IMR-90 (cell line): ENCODE data around the gene PHKA1. TPM values are rescaled to one million over a fixed set of nuclear protein-coding genes. Genes with fewer than 3 reads are reported as not detected.

Source experiments
- ATAC-seq: fragments of 200-7000 bp; cut with Tn5 transposase; 2 replicates; pipeline ENCODE4 v1.9.1; 2020; ENCODE audit warnings: low read depth, mild to moderate bottlenecking, moderate library complexity
- BruUV-seq: library from RNA; stranded (reverse); fragments of 400-500 nt; replicated peaks from 2 replicates; lab custom pipeline; 2021; lab: Mats Ljungman, UMichigan
- CTCF ChIA-PET: fragments of 300-600 bp; formaldehyde crosslinking; extraction: SDS; loops from one replicate; lab custom pipeline; 2021; ENCODE audit warnings: antibody characterized with exemption; lab: Yijun Ruan, JAX
- POLR2A ChIA-PET: fragments of 300-600 bp; sonication (Branson Sonifier 250); formaldehyde crosslinking; loops from one replicate; lab custom pipeline; 2022; ENCODE audit warnings: antibody characterized with exemption; ENCODE audit not compliant: unreplicated experiment; lab: Charles Lee
- DNase-seq: peaks from one replicate; pipeline ENCODE4 v3.0.0; 2013
- H2AFZ ChIP-seq: replicated peaks from 2 replicates; pipeline ENCODE3; 2013; ENCODE audit warnings: low read length, mild to moderate bottlenecking; ENCODE audit not compliant: poor library complexity
- H2AK5ac ChIP-seq: 2 replicates; pipeline ENCODE4 v1.6.1; 2013; ENCODE audit warnings: low read depth, low read length, inconsistent platforms
- H2AK9ac ChIP-seq: replicated peaks from 2 replicates; pipeline ENCODE3; 2013; ENCODE audit warnings: mild to moderate bottlenecking, low read depth, low read length, moderate library complexity; ENCODE audit not compliant: poor library complexity
- H2BK120ac ChIP-seq: 2 replicates; pipeline ENCODE4 v1.6.1; 2013; ENCODE audit warnings: low read depth, low read length, inconsistent platforms
- H2BK15ac ChIP-seq: 3 replicates; pipeline ENCODE4 v1.6.1; 2013; ENCODE audit warnings: low read depth, low read length, inconsistent platforms
- H2BK20ac ChIP-seq: 2 replicates; pipeline ENCODE4 v1.6.1; 2013; ENCODE audit warnings: low read depth, mild to moderate bottlenecking, inconsistent platforms, low read length, moderate library complexity
- H2BK5ac ChIP-seq: 2 replicates; pipeline ENCODE4 v1.6.1; 2013; ENCODE audit warnings: mild to moderate bottlenecking, low read depth, low read length, inconsistent platforms; ENCODE audit not compliant: poor library complexity, severe bottlenecking
- H3K14ac ChIP-seq: replicated peaks from 2 replicates; pipeline ENCODE4 v1.6.1; 2013; ENCODE audit warnings: low read depth, low read length, inconsistent platforms
- H3K18ac ChIP-seq: 2 replicates; pipeline ENCODE4 v1.6.1; 2013; ENCODE audit warnings: low read depth, low read length, control low read depth
- H3K23ac ChIP-seq: 2 replicates; pipeline ENCODE4 v1.6.1; 2013; ENCODE audit warnings: low read depth, low read length, inconsistent platforms
- H3K27ac ChIP-seq: 2 replicates; pipeline ENCODE4 v1.5.1; 2013; ENCODE audit warnings: mild to moderate bottlenecking, control low read depth, low read length; ENCODE audit not compliant: insufficient read depth
- H3K27me3 ChIP-seq: 2 replicates; pipeline ENCODE4 v1.6.1; 2013; ENCODE audit warnings: low read length; ENCODE audit not compliant: control insufficient read depth, insufficient read depth
- H3K36me3 ChIP-seq: 2 replicates; pipeline ENCODE4 v1.6.1; 2013; ENCODE audit warnings: low read length, mixed read lengths; ENCODE audit not compliant: control insufficient read depth, insufficient read depth
- H3K4ac ChIP-seq: 2 replicates; pipeline ENCODE4 v1.6.1; 2013; ENCODE audit warnings: low read depth, low read length, inconsistent platforms
- H3K4me1 ChIP-seq: 2 replicates; pipeline ENCODE4 v1.6.1; 2013; ENCODE audit warnings: low read length, mixed read lengths; ENCODE audit not compliant: control insufficient read depth, insufficient read depth
- H3K4me2 ChIP-seq: 2 replicates; pipeline ENCODE4 v1.6.1; 2013; ENCODE audit warnings: low read depth, mild to moderate bottlenecking, control low read depth, low read length, moderate library complexity
- H3K4me3 ChIP-seq: 2 replicates; pipeline ENCODE4 v1.5.1; 2013; ENCODE audit warnings: low read depth, mild to moderate bottlenecking, control low read depth, low read length, moderate library complexity; ENCODE audit not compliant: insufficient read depth
- H3K56ac ChIP-seq: 2 replicates; pipeline ENCODE4 v1.6.1; 2013; ENCODE audit warnings: low read length, inconsistent platforms; ENCODE audit not compliant: insufficient read depth; ENCODE audit errors: extremely low read depth
- H3K79me1 ChIP-seq, 2 experiments: 2 replicates each; pipeline ENCODE4 v1.6.1; 2013; ENCODE audit warnings: low read length in 2 of 2, inconsistent platforms in 1 of 2, low read depth in 1 of 2
- H3K9ac ChIP-seq: 2 replicates; pipeline ENCODE4 v1.6.1; 2013; ENCODE audit warnings: low read depth, low read length, control low read depth
- H3K9me1 ChIP-seq: 2 replicates; pipeline ENCODE4 v1.6.1; 2013; ENCODE audit warnings: low read length, inconsistent platforms; ENCODE audit not compliant: insufficient read depth
- H3K9me3 ChIP-seq: 2 replicates; pipeline ENCODE4 v1.6.1; 2013; ENCODE audit warnings: low read length; ENCODE audit not compliant: control insufficient read depth, insufficient read depth
- H4K20me1 ChIP-seq: 2 replicates; pipeline ENCODE4 v1.6.1; 2013; ENCODE audit warnings: low read length, inconsistent platforms; ENCODE audit not compliant: insufficient read depth
- H4K5ac ChIP-seq: 2 replicates; pipeline ENCODE4 v1.6.1; 2013; ENCODE audit warnings: mild to moderate bottlenecking, low read depth, low read length, control low read depth
- H4K8ac ChIP-seq, 2 experiments: 2 replicates each; pipeline ENCODE4 v1.6.1; 2013; ENCODE audit warnings: low read depth in 2 of 2, low read length in 2 of 2, control low read depth in 1 of 2, inconsistent platforms in 1 of 2
- H4K91ac ChIP-seq: 2 replicates; pipeline ENCODE4 v1.6.1; 2013; ENCODE audit warnings: low read depth, low read length, inconsistent platforms; ENCODE audit not compliant: insufficient read depth
- BHLHE40 ChIP-seq: fragments of 150-350 bp; IDR thresholded peaks from 2 replicates; pipeline ENCODE4 v1.6.1; 2016; ENCODE audit warnings: mild to moderate bottlenecking, low read depth, low read length
- CEBPB ChIP-seq: IDR thresholded peaks from 2 replicates; pipeline ENCODE4 v1.6.1; 2012; ENCODE audit warnings: low read depth, low read length, improper control_type of control experiment
- CHD1 ChIP-seq: IDR thresholded peaks from 2 replicates; pipeline ENCODE4 v1.6.1; 2012; ENCODE audit warnings: low read depth, low read length, improper control_type of control experiment
- FOS ChIP-seq: fragments of 150-350 bp; IDR thresholded peaks from 2 replicates; pipeline ENCODE4 v1.6.1; 2016; ENCODE audit warnings: low read depth, low read length
- MAFK ChIP-seq: IDR thresholded peaks from 2 replicates; pipeline ENCODE4 v1.6.1; 2012; ENCODE audit warnings: low read depth, low read length, improper control_type of control experiment
- MXI1 ChIP-seq: IDR thresholded peaks from 2 replicates; pipeline ENCODE4 v1.6.1; 2012; ENCODE audit warnings: low read depth, mild to moderate bottlenecking, low read length, moderate library complexity, borderline replicate concordance
- NFE2L2 ChIP-seq: fragments of 150-350 bp; IDR thresholded peaks from 2 replicates; pipeline ENCODE4 v1.6.1; 2016; ENCODE audit warnings: low read depth, mild to moderate bottlenecking, low read length
- POLR2A ChIP-seq: IDR thresholded peaks from 2 replicates; pipeline ENCODE4 v1.6.1; 2012; ENCODE audit warnings: mild to moderate bottlenecking, low read depth, low read length
- RAD21 ChIP-seq: IDR thresholded peaks from 2 replicates; pipeline ENCODE4 v1.6.1; 2012; ENCODE audit warnings: low read length, improper control_type of control experiment
- RCOR1 ChIP-seq: IDR thresholded peaks from 2 replicates; pipeline ENCODE4 v1.6.1; 2012; ENCODE audit warnings: mild to moderate bottlenecking, low read length, improper control_type of control experiment; ENCODE audit not compliant: insufficient replicate concordance
- RFX5 ChIP-seq: IDR thresholded peaks from 2 replicates; pipeline ENCODE4 v1.8.0; 2012; ENCODE audit warnings: low read depth, mild to moderate bottlenecking, low read length, moderate library complexity
- SMC3 ChIP-seq: fragments of 150-350 bp; IDR thresholded peaks from 2 replicates; pipeline ENCODE4 v1.6.1; 2016; ENCODE audit warnings: low read depth, mild to moderate bottlenecking, antibody characterized with exemption, low read length, moderate library complexity
- USF2 ChIP-seq: fragments of 150-350 bp; IDR thresholded peaks from 2 replicates; pipeline ENCODE4 v1.6.1; 2017; ENCODE audit warnings: mild to moderate bottlenecking, antibody characterized with exemption, low read length, low read depth
- dilution Hi-C: fragments of 300-500 bp; cut with HindIII; formaldehyde crosslinking; loops from one replicate; pipeline ENCODE4 v1.14.3; 2018; ENCODE audit warnings: low sequenced_read_pairs; ENCODE audit not compliant: unreplicated experiment
- in situ Hi-C: fragments of 300-500 bp; cut with MboI; formaldehyde crosslinking; loops from 3 replicates; pipeline ENCODE4 v1.14.3; 2019; ENCODE audit warnings: low sequenced_read_pairs, inconsistent platforms, mixed read lengths
- intact Hi-C: fragments of 100-400 bp; cut with micrococcal nuclease; formaldehyde crosslinking; loops from 2 replicates; pipeline ENCODE4 v1.10.0; 2022
- polyA plus RNA-seq, 3 experiments: library from polyadenylated mRNA; depleted of rRNA; stranded (reverse); fragments of >200 nt; gene quantifications; 2 replicates each; pipeline ENCODE4 v1.2.3, GENCODE V29; 2012; ENCODE audit warnings: low replicate concordance in 1 of 3
- total RNA-seq: library from RNA; depleted of rRNA; stranded (reverse); fragments of >200 nt; gene quantifications from 2 replicates; pipeline ENCODE4 v1.2.3, GENCODE V29; 2012
- TF ChIP-seq, protein P1 (sequence below): fragments of 150-350 bp; IDR thresholded peaks from 2 replicates; pipeline ENCODE4 v1.6.1; 2016; ENCODE audit warnings: low read depth, mild to moderate bottlenecking, low read length, moderate library complexity, borderline replicate concordance

Gene PHKA1
- total and polyA plus RNA-seq, 2 of the 4 experiments (the other 2 are of a cell fraction) = 2.7 to 4.5 TPM

GRCh38 chrX:72705111-72705510 lies 9.0 kb downstream of the PHKA1 start:
- H3K4ac ChIP-seq = no peak overlapping the region
- H2AFZ ChIP-seq = no peak overlapping the region
- H2BK5ac ChIP-seq = no peak overlapping the region
- no peak overlapping the region for H3K23ac ChIP-seq
- intact Hi-C loops (no loop called here), dilution Hi-C loops (no loop called here), in situ Hi-C loops (no loop called here)
- no peaks in the 10 kb centered on the region for H3K27me3 ChIP-seq
- ATAC-seq (no peak), DNase-seq (no peak)
- H2BK15ac ChIP-seq = no peak overlapping the region
- H3K9ac ChIP-seq = no peak overlapping the region
- H4K91ac ChIP-seq = no peak overlapping the region
- no peak overlapping the region for H3K4me2 ChIP-seq
- no peaks in the 10 kb centered on the region for H3K9me1 ChIP-seq
- BruUV-seq = no TSS peak
- no peak overlapping the region for H4K5ac ChIP-seq
- no peak overlapping the region for H3K14ac ChIP-seq
- TF ChIP-seq CHD1 (no peak), POLR2A (no peak), RCOR1 (no peak), FOS (no peak), MXI1 (no peak), SMC3 (no peak), RFX5 (no peak), NFE2L2 (no peak), RAD21 (no peak), BHLHE40 (no peak), USF2 (no peak), MAFK (no peak), CEBPB (no peak)
- TF ChIP-seq, protein P1, sequence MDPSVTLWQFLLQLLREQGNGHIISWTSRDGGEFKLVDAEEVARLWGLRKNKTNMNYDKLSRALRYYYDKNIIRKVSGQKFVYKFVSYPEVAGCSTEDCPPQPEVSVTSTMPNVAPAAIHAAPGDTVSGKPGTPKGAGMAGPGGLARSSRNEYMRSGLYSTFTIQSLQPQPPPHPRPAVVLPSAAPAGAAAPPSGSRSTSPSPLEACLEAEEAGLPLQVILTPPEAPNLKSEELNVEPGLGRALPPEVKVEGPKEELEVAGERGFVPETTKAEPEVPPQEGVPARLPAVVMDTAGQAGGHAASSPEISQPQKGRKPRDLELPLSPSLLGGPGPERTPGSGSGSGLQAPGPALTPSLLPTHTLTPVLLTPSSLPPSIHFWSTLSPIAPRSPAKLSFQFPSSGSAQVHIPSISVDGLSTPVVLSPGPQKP = no peak
- no peaks in the 10 kb centered on the region for H3K4me1 ChIP-seq
- H3K18ac ChIP-seq = no peak overlapping the region
- H2AK5ac ChIP-seq = no peak overlapping the region
- CTCF ChIA-PET = no interaction called here
- H2BK20ac ChIP-seq = no peak overlapping the region
- H4K20me1 ChIP-seq = no peaks in the 10 kb centered on the region
- no peak overlapping the region for H3K27ac ChIP-seq
- H4K8ac ChIP-seq = no peak overlapping the region
- H3K4me3 ChIP-seq = no peak overlapping the region
- H3K79me1 ChIP-seq = no peaks in the 10 kb centered on the region
- no peaks in the 10 kb centered on the region for H3K9me3 ChIP-seq
- POLR2A ChIA-PET = no interaction called here
- no peak overlapping the region for H2AK9ac ChIP-seq
- no peaks in the 10 kb centered on the region for H3K36me3 ChIP-seq
- H3K56ac ChIP-seq = no peak overlapping the region
- H2BK120ac ChIP-seq = no peak overlapping the region
